Ascending aorta (tissue), 2 donors: ENCODE data around the gene LAMA5. TPM values are rescaled to one million over a fixed set of nuclear protein-coding genes. Genes with fewer than 3 reads are reported as not detected.

Experiments used
- DNase-seq, 2 donors: peaks; one replicate each; pipeline ENCODE4 v3.0.0-alpha.2; 2019; ENCODE audit warnings: low spot score in 2 of 2
- H3K27ac ChIP-seq, 2 donors: fragments of 200-600 bp; sonication (generic); one replicate each; pipeline ENCODE4 v1.5.1; 2016 to 2017; ENCODE audit warnings: mild to moderate bottlenecking in 1 of 2
- H3K27me3 ChIP-seq: fragments of 200-600 bp; sonication (generic); one replicate; pipeline ENCODE4 v1.5.1; 2017
- H3K36me3 ChIP-seq, 2 donors: fragments of 200-600 bp; sonication (generic); one replicate each; pipeline ENCODE4 v1.5.1; 2016
- H3K4me1 ChIP-seq, 2 donors: fragments of 200-600 bp; sonication (generic); one replicate each; pipeline ENCODE4 v1.5.1; 2016 to 2017; ENCODE audit warnings: mild to moderate bottlenecking in 1 of 2
- H3K4me3 ChIP-seq, 2 donors: fragments of 200-600 bp; sonication (generic); one replicate each; pipeline ENCODE4 v1.5.1; 2016 to 2017; ENCODE audit warnings: mild to moderate bottlenecking in 1 of 2
- H3K9me3 ChIP-seq, 2 donors: fragments of 200-600 bp; sonication (generic); one replicate each; pipeline ENCODE4 v1.5.1; 2016
- CTCF ChIP-seq, 3 experiments: fragments of 200-600 bp in 2 of 3; fragments of 450-650 bp in 1 of 3; sonication (generic) in 2 of 3; IDR thresholded peaks; one replicate each; pipeline ENCODE4 v1.5.1; 2016 to 2019; ENCODE audit warnings: antibody characterized with exemption in 3 of 3, mild to moderate bottlenecking in 1 of 3, moderate library complexity in 1 of 3
- intact Hi-C: fragments of 100-400 bp; cut with DNase I; formaldehyde crosslinking; loops from one replicate; pipeline ENCODE4 v1.15.1; 2023
- total RNA-seq: library from RNA; depleted of rRNA; stranded (reverse); fragments of >200 nt; gene quantifications from one replicate; pipeline ENCODE4 v1.1.0, GENCODE V29; 2016

Gene LAMA5
- total RNA-seq, 1 donor from 2014 or later, result 469 TPM

- Histone ChIP-seq H3K4me3 (no peak overlapping the region), H3K27ac (no peak overlapping the region), H3K4me1 (no peaks in the 10 kb centered on the region), H3K36me3 (peaks cover 63 to 74% of the 10 kb centered on the region in 2 donors), H3K9me3 (no peaks in the 10 kb centered on the region), H3K27me3 (no peaks in the 10 kb centered on the region)
- intact Hi-C loops, result no loop called here
- DNase-seq, result no peak
- TF ChIP-seq CTCF (IDR thresholded peaks at IDR 0.05), result no peak
Observed at GRCh38 chr20:62280303-62280702, 86.8 kb downstream of the LAMA5 start.

- H3K4me3 ChIP-seq, result no peak overlapping the region
- TF ChIP-seq CTCF (IDR thresholded peaks at IDR 0.05), result no peak
- no peaks in the 10 kb centered on the region for H3K27me3 ChIP-seq
- peaks cover 62 to 71% of the 10 kb centered on the region in 2 donors for H3K36me3 ChIP-seq
- no peak for DNase-seq
- no peaks in the 10 kb centered on the region for H3K9me3 ChIP-seq
- no peak overlapping the region for H3K27ac ChIP-seq
- no peaks in the 10 kb centered on the region for H3K4me1 ChIP-seq
- intact Hi-C loops, result no loop called here
Observed at GRCh38 chr20:62277253-62277652, 89.9 kb downstream of the LAMA5 start.

- Histone ChIP-seq H3K4me3 (no peak overlapping the region), H3K27me3 (no peaks in the 10 kb centered on the region), H3K4me1 (no peaks in the 10 kb centered on the region), H3K36me3 (peaks cover 58 to 70% of the 10 kb centered on the region in 2 donors), H3K9me3 (no peaks in the 10 kb centered on the region), H3K27ac (no peak overlapping the region)
- intact Hi-C loops, result no loop called here
- TF ChIP-seq CTCF (IDR thresholded peaks at IDR 0.05), result no peak
- no peak for DNase-seq
Observed at GRCh38 chr20:62276439-62276838, 90.7 kb downstream of the LAMA5 start.

- TF ChIP-seq CTCF (IDR thresholded peaks at IDR 0.05), result no peak
- Histone ChIP-seq H3K9me3 (no peaks in the 10 kb centered on the region), H3K36me3 (peaks cover 45 to 58% of the 10 kb centered on the region in 2 donors), H3K4me1 (no peaks in the 10 kb centered on the region), H3K27ac (no peak overlapping the region), H3K4me3 (no peak overlapping the region), H3K27me3 (no peaks in the 10 kb centered on the region)
- intact Hi-C loops, result no loop called here
- no peak for DNase-seq
Observed at GRCh38 chr20:62275219-62275618, 91.9 kb downstream of the LAMA5 start.

- H3K27ac ChIP-seq, result no peak overlapping the region
- intact Hi-C loops, result no loop called here
- no peak for TF ChIP-seq CTCF (IDR thresholded peaks at IDR 0.05)
- no peaks in the 10 kb centered on the region for H3K27me3 ChIP-seq
- H3K36me3 ChIP-seq, result peaks cover 41 to 51% of the 10 kb centered on the region in 2 donors
- no peaks in the 10 kb centered on the region for H3K4me1 ChIP-seq
- no peaks in the 10 kb centered on the region for H3K9me3 ChIP-seq
- H3K4me3 ChIP-seq, result no peak overlapping the region
- no peak for DNase-seq
Observed at GRCh38 chr20:62274332-62274950, 92.7 kb downstream of the LAMA5 start.

GRCh38 chr20:62273416-62273815, 93.7 kb downstream of the LAMA5 start:
- peaks cover 46 to 54% of the 10 kb centered on the region in 2 donors for H3K36me3 ChIP-seq
- H3K27me3 ChIP-seq, result no peaks in the 10 kb centered on the region
- intact Hi-C loops, result no loop called here
- H3K27ac ChIP-seq, result no peak overlapping the region
- DNase-seq, result no peak
- no peaks in the 10 kb centered on the region for H3K4me1 ChIP-seq
- no peak overlapping the region for H3K4me3 ChIP-seq
- H3K9me3 ChIP-seq, result no peaks in the 10 kb centered on the region
- no peak for TF ChIP-seq CTCF (IDR thresholded peaks at IDR 0.05)
